NCI-H2227 treated with DMSO at 0.1 percent for 48 hours (cell line): Measurements from ENCODE around the gene SELP.
"Not testable (repeated sequence)": the region's sequence is repeated elsewhere in the genome, so short reads cannot be mapped to it uniquely, and the experiment has no call there.

Source experiments
- DNase-seq: peaks from one replicate; lab custom pipeline; 2025; lab: John Stamatoyannopoulos, UW

Gene SELP

GRCh38 chr1:169630006-169630405, at the start of gene SELP:
Gene SELP, minus strand, starts transcription at chr1:169630124. Its CDS starts 50 bp downstream, at chr1:169630074.
- no peak for DNase-seq

- DNase-seq, result no peak
These were observed 49.8 kb upstream of the SELP start for GRCh38 chr1:169679692-169680091.

- no peak for DNase-seq
These were observed 46.1 kb upstream of the SELP start for GRCh38 chr1:169676001-169676400.

GRCh38 chr1:169670836-169671235, 40.9 kb upstream of the SELP start:
- DNase-seq, result no peak

GRCh38 chr1:169670244-169670643, 40.3 kb upstream of the SELP start:
- DNase-seq, result not testable (repeated sequence)

GRCh38 chr1:169667699-169668596, 38.0 kb upstream of the SELP start:
- DNase-seq, result not testable (repeated sequence)

- DNase-seq, result not testable (repeated sequence)
These were observed 37.3 kb upstream of the SELP start for GRCh38 chr1:169667227-169667639.

GRCh38 chr1:169662680-169663079, 32.8 kb upstream of the SELP start:
- DNase-seq, result not testable (repeated sequence)

GRCh38 chr1:169661066-169661465, 31.1 kb upstream of the SELP start:
- not testable (repeated sequence) for DNase-seq

- not testable (repeated sequence) for DNase-seq
These were observed 28.9 kb upstream of the SELP start for GRCh38 chr1:169658777-169659176.

- DNase-seq, result no peak
These were observed 23.9 kb upstream of the SELP start for GRCh38 chr1:169653873-169654272.

GRCh38 chr1:169651035-169651434, 21.1 kb upstream of the SELP start:
- DNase-seq, result no peak

GRCh38 chr1:169650551-169650950, 20.6 kb upstream of the SELP start:
- no peak for DNase-seq

- no peak for DNase-seq
These were observed 18.8 kb upstream of the SELP start for GRCh38 chr1:169648709-169649108.

- DNase-seq, result no peak
These were observed 18.3 kb upstream of the SELP start for GRCh38 chr1:169648187-169648586.

GRCh38 chr1:169647512-169647911, 17.6 kb upstream of the SELP start:
- DNase-seq, result no peak

- DNase-seq, result no peak
These were observed 14.4 kb upstream of the SELP start for GRCh38 chr1:169644297-169644696.

GRCh38 chr1:169634877-169635276, 5.0 kb upstream of the SELP start:
- no peak for DNase-seq

- DNase-seq, result no peak
These were observed 4.2 kb upstream of the SELP start for GRCh38 chr1:169634145-169634544.

GRCh38 chr1:169631249-169631648, 1.3 kb upstream of the SELP start:
- no peak for DNase-seq

- DNase-seq, result no peak
These were observed 5.0 kb downstream of the SELP start for GRCh38 chr1:169624912-169625311.

GRCh38 chr1:169624122-169624521, 5.8 kb downstream of the SELP start:
- no peak for DNase-seq

GRCh38 chr1:169623132-169623926, 6.6 kb downstream of the SELP start:
- DNase-seq, result no peak
